GM12801 (cell line): ENCODE data around the gene NKPD1.

Source experiments
- CTCF ChIP-seq: IDR thresholded peaks from one replicate; pipeline ENCODE4 v1.5.1; 2011; ENCODE audit warnings: control low read depth; ENCODE audit not compliant: insufficient read length; ENCODE audit errors: extremely low read depth

Gene NKPD1

GRCh38 chr19:45160870-45161737 lies at the start of gene NKPD1:
Gene NKPD1, minus strand, starts transcription at chr19:45160982. Its CDS starts 832 bp downstream, at chr19:45160150.
- TF ChIP-seq CTCF = no peak

- TF ChIP-seq CTCF = no peak
Measured at GRCh38 chr19:45206328-45206727, 45.5 kb upstream of the NKPD1 start.

GRCh38 chr19:45205810-45206209 lies 45.0 kb upstream of the NKPD1 start:
- no peak for TF ChIP-seq CTCF

- no peak for TF ChIP-seq CTCF
Measured at GRCh38 chr19:45202637-45203036, 41.9 kb upstream of the NKPD1 start.

GRCh38 chr19:45200568-45200967 lies 39.8 kb upstream of the NKPD1 start:
- no peak for TF ChIP-seq CTCF

GRCh38 chr19:45195764-45196163 lies 35.0 kb upstream of the NKPD1 start:
- no peak for TF ChIP-seq CTCF

GRCh38 chr19:45191375-45191774 lies 30.6 kb upstream of the NKPD1 start:
- no peak for TF ChIP-seq CTCF
